Nephron progenitor cell (in vitro differentiated cells): ENCODE data around the gene HS3ST5.

Experiments used
- DNase-seq: peaks from one replicate; pipeline ENCODE4 v3.0.0; 2021
- H3K27ac Mint-ChIP-seq: 2 replicates; pipeline ENCODE4 v1.8.0; 2021; ENCODE audit warnings: mild to moderate bottlenecking, moderate library complexity, mixed read lengths
- H3K27me3 Mint-ChIP-seq: 2 replicates; pipeline ENCODE4 v1.8.0; 2021; ENCODE audit warnings: mild to moderate bottlenecking, low read depth, mixed read lengths; ENCODE audit not compliant: poor library complexity
- H3K36me3 Mint-ChIP-seq: 2 replicates; pipeline ENCODE4 v1.8.0; 2021; ENCODE audit warnings: low read depth, mixed read lengths
- H3K4me1 Mint-ChIP-seq: 2 replicates; pipeline ENCODE4 v1.8.0; 2021; ENCODE audit warnings: mixed read lengths
- H3K4me3 Mint-ChIP-seq: 2 replicates; pipeline ENCODE4 v1.8.0; 2021; ENCODE audit warnings: mild to moderate bottlenecking, moderate library complexity, mixed read lengths
- H3K9me3 Mint-ChIP-seq: 2 replicates; pipeline ENCODE4 v1.8.0; 2021; ENCODE audit warnings: mild to moderate bottlenecking, moderate library complexity, mixed read lengths
- TF ChIP-seq, protein P1 (sequence below): fragments of 200-600 bp; sonication (generic); IDR thresholded peaks from 2 replicates; pipeline ENCODE4 v1.5.0; 2021; ENCODE audit warnings: antibody characterized with exemption

Gene HS3ST5

DNA sequence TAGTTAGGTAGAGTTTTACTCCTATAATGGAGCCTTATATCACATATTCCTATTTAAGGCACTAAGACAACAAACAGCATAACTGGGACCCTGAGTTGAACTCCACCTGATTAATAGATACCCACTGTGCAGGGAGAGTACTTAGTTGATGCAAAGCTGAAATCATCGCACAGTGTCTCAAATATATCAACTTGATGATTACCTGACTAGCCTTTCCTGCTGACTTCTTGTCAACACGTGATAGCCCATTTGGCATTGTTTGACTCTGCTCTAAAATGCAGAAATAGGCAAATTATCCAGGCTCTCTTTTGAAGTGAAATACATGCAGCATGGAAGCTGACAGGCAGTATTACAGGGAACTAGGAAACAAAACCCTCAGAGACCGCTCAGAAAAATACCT is 217.2 kb downstream of the HS3ST5 start:
- Mint-ChIP-seq H3K4me3 (no peak overlapping the region), H3K27me3 (no peaks in the 10 kb centered on the region), H3K4me1 (peaks cover 6% of the 10 kb centered on the region), H3K36me3 (no peaks in the 10 kb centered on the region), H3K9me3 (no peaks in the 10 kb centered on the region), H3K27ac (no peak overlapping the region)
- TF ChIP-seq, protein P1, sequence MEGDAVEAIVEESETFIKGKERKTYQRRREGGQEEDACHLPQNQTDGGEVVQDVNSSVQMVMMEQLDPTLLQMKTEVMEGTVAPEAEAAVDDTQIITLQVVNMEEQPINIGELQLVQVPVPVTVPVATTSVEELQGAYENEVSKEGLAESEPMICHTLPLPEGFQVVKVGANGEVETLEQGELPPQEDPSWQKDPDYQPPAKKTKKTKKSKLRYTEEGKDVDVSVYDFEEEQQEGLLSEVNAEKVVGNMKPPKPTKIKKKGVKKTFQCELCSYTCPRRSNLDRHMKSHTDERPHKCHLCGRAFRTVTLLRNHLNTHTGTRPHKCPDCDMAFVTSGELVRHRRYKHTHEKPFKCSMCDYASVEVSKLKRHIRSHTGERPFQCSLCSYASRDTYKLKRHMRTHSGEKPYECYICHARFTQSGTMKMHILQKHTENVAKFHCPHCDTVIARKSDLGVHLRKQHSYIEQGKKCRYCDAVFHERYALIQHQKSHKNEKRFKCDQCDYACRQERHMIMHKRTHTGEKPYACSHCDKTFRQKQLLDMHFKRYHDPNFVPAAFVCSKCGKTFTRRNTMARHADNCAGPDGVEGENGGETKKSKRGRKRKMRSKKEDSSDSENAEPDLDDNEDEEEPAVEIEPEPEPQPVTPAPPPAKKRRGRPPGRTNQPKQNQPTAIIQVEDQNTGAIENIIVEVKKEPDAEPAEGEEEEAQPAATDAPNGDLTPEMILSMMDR: no peak
- no peak for DNase-seq

GRCh38 chr6:114121913-114122662 is 220.7 kb downstream of the HS3ST5 start:
- no peak for DNase-seq
- H3K4me1 Mint-ChIP-seq: peaks cover 6% of the 10 kb centered on the region
- peak overlapping the region; percentile 57 for H3K27ac Mint-ChIP-seq
- H3K4me3 Mint-ChIP-seq: no peak overlapping the region
- H3K27me3 Mint-ChIP-seq: no peaks in the 10 kb centered on the region
- H3K36me3 Mint-ChIP-seq: no peaks in the 10 kb centered on the region
- H3K9me3 Mint-ChIP-seq: no peaks in the 10 kb centered on the region
- TF ChIP-seq, protein P1: no peak

GRCh38 chr6:114119056-114119455 is 223.8 kb downstream of the HS3ST5 start:
- Mint-ChIP-seq H3K36me3 (no peaks in the 10 kb centered on the region), H3K4me1 (peaks cover 4% of the 10 kb centered on the region), H3K27me3 (no peaks in the 10 kb centered on the region), H3K9me3 (no peaks in the 10 kb centered on the region), H3K4me3 (no peak overlapping the region), H3K27ac (no peak overlapping the region)
- no peak for DNase-seq
- TF ChIP-seq, protein P1: no peak

DNA sequence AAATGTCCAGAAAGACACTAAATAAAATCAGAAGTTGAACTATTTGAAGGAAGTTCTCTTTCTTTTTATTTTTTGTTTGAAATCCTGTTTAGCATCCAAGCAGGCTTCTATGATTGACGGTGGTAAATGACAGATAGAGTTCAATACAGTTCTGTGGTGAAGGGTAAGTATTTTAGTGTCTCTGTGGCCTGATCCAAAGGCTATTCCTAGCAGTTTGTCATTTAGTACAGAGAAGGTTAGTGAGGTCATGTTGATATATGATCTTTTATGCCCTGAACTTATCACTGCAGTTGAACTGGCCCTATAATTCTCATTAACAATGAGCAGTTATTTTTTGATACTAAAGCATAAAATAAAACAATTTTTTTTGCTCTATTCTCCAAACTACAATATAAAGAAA is 227.2 kb downstream of the HS3ST5 start:
- Mint-ChIP-seq H3K9me3 (no peaks in the 10 kb centered on the region), H3K27ac (no peak overlapping the region), H3K36me3 (no peaks in the 10 kb centered on the region), H3K4me1 (no peaks in the 10 kb centered on the region), H3K27me3 (peaks cover 4% of the 10 kb centered on the region), H3K4me3 (no peak overlapping the region)
- DNase-seq: no peak
- TF ChIP-seq, protein P1: no peak

GRCh38 chr6:114108119-114109002 is 234.5 kb downstream of the HS3ST5 start:
- Mint-ChIP-seq H3K27me3 (peaks cover 6% of the 10 kb centered on the region), H3K4me3 (no peak overlapping the region), H3K4me1 (no peaks in the 10 kb centered on the region), H3K36me3 (no peaks in the 10 kb centered on the region), H3K9me3 (no peaks in the 10 kb centered on the region), H3K27ac (no peak overlapping the region)
- TF ChIP-seq, protein P1: peak; percentile 64
- DNase-seq: peak; percentile 82
